ENCODE data around the gene NEDD4. TPM values are rescaled to one million over a fixed set of nuclear protein-coding genes. Genes with fewer than 3 reads are reported as not detected.

NEDD4 gene
- polyA plus RNA-seq, 1 donor from 2014 or later: 1.6 TPM

DNA sequence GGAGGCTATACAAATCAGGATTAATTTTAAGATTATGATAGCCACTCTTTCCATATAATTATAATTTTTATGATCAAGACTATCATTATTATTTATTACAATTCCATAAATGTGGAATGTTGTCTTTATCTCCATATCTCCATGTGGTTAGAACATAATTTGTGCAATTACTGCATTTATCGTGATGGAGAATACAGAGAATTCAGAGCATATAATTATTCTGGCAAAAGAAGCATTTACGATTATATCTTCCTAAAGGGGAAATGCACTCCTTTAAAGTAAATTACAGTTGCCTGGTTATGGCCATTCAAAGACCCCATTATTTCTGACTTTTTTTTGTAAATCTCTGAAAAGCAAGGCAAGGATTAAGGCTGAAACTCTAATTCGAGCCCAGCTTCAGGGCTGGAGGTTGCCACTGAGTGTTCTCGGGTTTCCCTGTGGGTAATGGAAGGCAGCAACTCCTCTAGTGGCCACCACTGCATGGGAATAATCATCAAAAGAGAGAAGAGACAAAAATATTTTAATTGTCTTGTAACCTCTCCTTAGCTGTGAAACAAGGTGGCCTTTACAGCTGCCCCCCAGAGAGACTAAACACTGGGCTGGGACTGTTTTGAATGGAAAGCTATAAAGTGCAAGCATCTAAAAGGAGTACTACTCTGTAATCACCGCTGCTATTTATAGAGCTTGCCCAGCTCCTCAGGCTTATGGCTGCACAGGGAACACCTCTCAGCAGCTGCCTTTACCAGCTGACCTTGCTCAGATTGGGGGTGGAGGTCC lies 190.6 kb downstream of the NEDD4 start:
- peak overlapping the region; percentile 14 for H3K27ac ChIP-seq (ENCODE audit: low read length)
- H4K20me1 ChIP-seq (ENCODE audit: insufficient read depth): no peaks in the 10 kb centered on the region
- TF ChIP-seq SMC3 (conservative IDR thresholded peaks at IDR 0.05; ENCODE audit: poor library complexity) (no peak), TAF1 (IDR thresholded peaks at IDR 0.05; ENCODE audit: low read depth) (no peak), RAD21 (conservative IDR thresholded peaks at IDR 0.05) (no peak), POLR2AphosphoS5 (IDR thresholded peaks at IDR 0.05) (peak; percentile 73), EZH2 (IDR thresholded peaks at IDR 0.05; ENCODE audit: borderline replicate concordance, insufficient read depth, low read length, poor library complexity, severe bottlenecking) (no peak), EP300 (conservative IDR thresholded peaks at IDR 0.05; ENCODE audit: poor library complexity, severe bottlenecking) (peak; percentile 55), MXI1 (conservative IDR thresholded peaks at IDR 0.05; ENCODE audit: poor library complexity, severe bottlenecking) (no peak)
- TF ChIP-seq, protein P1, sequence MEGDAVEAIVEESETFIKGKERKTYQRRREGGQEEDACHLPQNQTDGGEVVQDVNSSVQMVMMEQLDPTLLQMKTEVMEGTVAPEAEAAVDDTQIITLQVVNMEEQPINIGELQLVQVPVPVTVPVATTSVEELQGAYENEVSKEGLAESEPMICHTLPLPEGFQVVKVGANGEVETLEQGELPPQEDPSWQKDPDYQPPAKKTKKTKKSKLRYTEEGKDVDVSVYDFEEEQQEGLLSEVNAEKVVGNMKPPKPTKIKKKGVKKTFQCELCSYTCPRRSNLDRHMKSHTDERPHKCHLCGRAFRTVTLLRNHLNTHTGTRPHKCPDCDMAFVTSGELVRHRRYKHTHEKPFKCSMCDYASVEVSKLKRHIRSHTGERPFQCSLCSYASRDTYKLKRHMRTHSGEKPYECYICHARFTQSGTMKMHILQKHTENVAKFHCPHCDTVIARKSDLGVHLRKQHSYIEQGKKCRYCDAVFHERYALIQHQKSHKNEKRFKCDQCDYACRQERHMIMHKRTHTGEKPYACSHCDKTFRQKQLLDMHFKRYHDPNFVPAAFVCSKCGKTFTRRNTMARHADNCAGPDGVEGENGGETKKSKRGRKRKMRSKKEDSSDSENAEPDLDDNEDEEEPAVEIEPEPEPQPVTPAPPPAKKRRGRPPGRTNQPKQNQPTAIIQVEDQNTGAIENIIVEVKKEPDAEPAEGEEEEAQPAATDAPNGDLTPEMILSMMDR (IDR thresholded peaks at IDR 0.05; ENCODE audit: poor library complexity, severe bottlenecking): peak; percentile 38
- TF ChIP-seq, protein P2, sequence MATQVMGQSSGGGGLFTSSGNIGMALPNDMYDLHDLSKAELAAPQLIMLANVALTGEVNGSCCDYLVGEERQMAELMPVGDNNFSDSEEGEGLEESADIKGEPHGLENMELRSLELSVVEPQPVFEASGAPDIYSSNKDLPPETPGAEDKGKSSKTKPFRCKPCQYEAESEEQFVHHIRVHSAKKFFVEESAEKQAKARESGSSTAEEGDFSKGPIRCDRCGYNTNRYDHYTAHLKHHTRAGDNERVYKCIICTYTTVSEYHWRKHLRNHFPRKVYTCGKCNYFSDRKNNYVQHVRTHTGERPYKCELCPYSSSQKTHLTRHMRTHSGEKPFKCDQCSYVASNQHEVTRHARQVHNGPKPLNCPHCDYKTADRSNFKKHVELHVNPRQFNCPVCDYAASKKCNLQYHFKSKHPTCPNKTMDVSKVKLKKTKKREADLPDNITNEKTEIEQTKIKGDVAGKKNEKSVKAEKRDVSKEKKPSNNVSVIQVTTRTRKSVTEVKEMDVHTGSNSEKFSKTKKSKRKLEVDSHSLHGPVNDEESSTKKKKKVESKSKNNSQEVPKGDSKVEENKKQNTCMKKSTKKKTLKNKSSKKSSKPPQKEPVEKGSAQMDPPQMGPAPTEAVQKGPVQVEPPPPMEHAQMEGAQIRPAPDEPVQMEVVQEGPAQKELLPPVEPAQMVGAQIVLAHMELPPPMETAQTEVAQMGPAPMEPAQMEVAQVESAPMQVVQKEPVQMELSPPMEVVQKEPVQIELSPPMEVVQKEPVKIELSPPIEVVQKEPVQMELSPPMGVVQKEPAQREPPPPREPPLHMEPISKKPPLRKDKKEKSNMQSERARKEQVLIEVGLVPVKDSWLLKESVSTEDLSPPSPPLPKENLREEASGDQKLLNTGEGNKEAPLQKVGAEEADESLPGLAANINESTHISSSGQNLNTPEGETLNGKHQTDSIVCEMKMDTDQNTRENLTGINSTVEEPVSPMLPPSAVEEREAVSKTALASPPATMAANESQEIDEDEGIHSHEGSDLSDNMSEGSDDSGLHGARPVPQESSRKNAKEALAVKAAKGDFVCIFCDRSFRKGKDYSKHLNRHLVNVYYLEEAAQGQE (IDR thresholded peaks at IDR 0.05; ENCODE audit: borderline replicate concordance): no peak
- no peaks in the 10 kb centered on the region for H3F3A ChIP-seq (ENCODE audit: insufficient read depth, low read length, poor library complexity, severe bottlenecking)
- H3K9me3 ChIP-seq (ENCODE audit: low read length): no peaks in the 10 kb centered on the region
- H2AFZ ChIP-seq (ENCODE audit: low read depth, low read length): no peak overlapping the region
- H3K36me3 ChIP-seq (ENCODE audit: insufficient read depth, low read length): no peaks in the 10 kb centered on the region
- H3K79me2 ChIP-seq (replicated peaks; ENCODE audit: insufficient read depth, low read length): no peaks in the 10 kb centered on the region
- no peaks in the 10 kb centered on the region for H3K9me2 ChIP-seq (ENCODE audit: insufficient read depth, low read length)
- no peak overlapping the region for H3K4me2 ChIP-seq (ENCODE audit: low read length)
- no peak overlapping the region for H3K9ac ChIP-seq (ENCODE audit: low read length)
- H3K27me3 ChIP-seq (ENCODE audit: insufficient read depth, low read depth, low read length): no peaks in the 10 kb centered on the region
- H3K4me3 ChIP-seq (ENCODE audit: low read length): no peak overlapping the region

DNA sequence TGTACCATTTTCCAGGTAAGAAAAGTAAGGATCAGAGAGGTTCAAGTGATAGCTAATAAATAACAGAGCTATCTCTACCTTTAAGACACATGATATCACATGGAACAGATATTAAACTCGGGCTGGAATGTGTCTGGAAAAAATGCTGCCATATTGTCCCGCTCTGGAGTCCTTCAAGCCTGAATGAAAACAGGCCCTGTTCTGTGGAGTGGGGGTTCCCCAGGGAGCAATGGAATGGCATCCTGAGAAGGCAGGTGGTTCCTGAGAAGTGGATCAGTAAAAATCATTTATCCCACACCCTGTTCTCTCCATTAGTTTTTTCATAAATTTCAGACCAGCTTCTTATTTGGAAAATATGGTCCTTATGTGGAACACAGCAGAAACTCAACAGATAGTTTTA lies 193.2 kb downstream of the NEDD4 start:
- H3K9me2 ChIP-seq (ENCODE audit: insufficient read depth, low read length): no peaks in the 10 kb centered on the region
- H4K20me1 ChIP-seq (ENCODE audit: insufficient read depth): no peaks in the 10 kb centered on the region
- H3K79me2 ChIP-seq (replicated peaks; ENCODE audit: insufficient read depth, low read length): no peaks in the 10 kb centered on the region
- H3K9me3 ChIP-seq (ENCODE audit: low read length): no peaks in the 10 kb centered on the region
- no peak overlapping the region for H2AFZ ChIP-seq (ENCODE audit: low read depth, low read length)
- H3F3A ChIP-seq (ENCODE audit: insufficient read depth, low read length, poor library complexity, severe bottlenecking): no peaks in the 10 kb centered on the region
- H3K27me3 ChIP-seq (ENCODE audit: insufficient read depth, low read depth, low read length): no peaks in the 10 kb centered on the region
- TF ChIP-seq TAF1 (IDR thresholded peaks at IDR 0.05; ENCODE audit: low read depth) (no peak), EP300 (conservative IDR thresholded peaks at IDR 0.05; ENCODE audit: poor library complexity, severe bottlenecking) (no peak), MXI1 (conservative IDR thresholded peaks at IDR 0.05; ENCODE audit: poor library complexity, severe bottlenecking) (no peak), POLR2AphosphoS5 (IDR thresholded peaks at IDR 0.05) (no peak), SMC3 (conservative IDR thresholded peaks at IDR 0.05; ENCODE audit: poor library complexity) (no peak), RAD21 (conservative IDR thresholded peaks at IDR 0.05) (no peak), EZH2 (IDR thresholded peaks at IDR 0.05; ENCODE audit: borderline replicate concordance, insufficient read depth, low read length, poor library complexity, severe bottlenecking) (no peak)
- TF ChIP-seq, protein P2 (IDR thresholded peaks at IDR 0.05; ENCODE audit: borderline replicate concordance): no peak
- TF ChIP-seq, protein P1 (IDR thresholded peaks at IDR 0.05; ENCODE audit: poor library complexity, severe bottlenecking): no peak
- H3K4me3 ChIP-seq (ENCODE audit: low read length): no peak overlapping the region
- no peak overlapping the region for H3K27ac ChIP-seq (ENCODE audit: low read length)
- H3K36me3 ChIP-seq (ENCODE audit: insufficient read depth, low read length): no peaks in the 10 kb centered on the region
- H3K9ac ChIP-seq (ENCODE audit: low read length): no peak overlapping the region
- no peak overlapping the region for H3K4me2 ChIP-seq (ENCODE audit: low read length)

All from neural cell (in vitro differentiated cells).